Endothelial cell of umbilical vein (primary cell): Measurements from ENCODE around the gene ZNF81. TPM values are rescaled to one million over a fixed set of nuclear protein-coding genes. Genes with fewer than 3 reads are reported as not detected.

ENCODE experiments used
- BruUV-seq: library from RNA; stranded (reverse); fragments of 400-500 nt; replicated peaks from 2 replicates; lab custom pipeline; 2021; lab: Mats Ljungman, UMichigan
- CTCF ChIA-PET: fragments of 300-600, 350-600 bp; sonication (Branson Sonifier 250); formaldehyde crosslinking; loops from one replicate; lab custom pipeline; 2021; ENCODE audit warnings: antibody characterized with exemption, inconsistent platforms; lab: Charles Lee
- POLR2A ChIA-PET: fragments of 300-600, 350-600 bp; sonication (Branson Sonifier 250); formaldehyde crosslinking; loops from one replicate; lab custom pipeline; 2021; ENCODE audit warnings: antibody characterized with exemption, inconsistent platforms; lab: Charles Lee
- DNase-seq: peaks from one replicate; pipeline ENCODE4 v3.0.0-alpha.2; 2011; ENCODE audit warnings: low read depth, low spot score
- FAIRE-seq: peaks from 2 replicates; lab custom pipeline; 2011; peaks lifted over from hg19 to GRCh38; lab: Jason Lieb, UNC
- H2AFZ ChIP-seq: 2 replicates; pipeline ENCODE4 v1.6.0; 2012; ENCODE audit warnings: low read depth, low read length, control low read depth, inconsistent platforms
- H3K27ac ChIP-seq: 2 replicates; pipeline ENCODE4 v1.5.1; 2011; ENCODE audit warnings: low read depth, mild to moderate bottlenecking, control low read depth, low read length, moderate library complexity; ENCODE audit not compliant: insufficient read depth
- H3K27me3 ChIP-seq, 2 experiments: 2 replicates each; pipeline versions ENCODE4 v1.6.0 to v1.6.1; 2011; ENCODE audit warnings: low read length in 2 of 2, mixed read lengths in 1 of 2; ENCODE audit not compliant: control insufficient read depth in 2 of 2, insufficient read depth in 2 of 2
- H3K36me3 ChIP-seq, 2 experiments: 2 replicates in 1 of 2; 3 replicates in 1 of 2; pipeline ENCODE4 v1.5.1; 2011; ENCODE audit warnings: low read length in 2 of 2, mild to moderate bottlenecking in 1 of 2, moderate library complexity in 1 of 2; ENCODE audit not compliant: control insufficient read depth in 2 of 2, insufficient read depth in 2 of 2; ENCODE audit errors: extremely low read depth in 1 of 2
- H3K4me1 ChIP-seq: 3 replicates; pipeline ENCODE4 v1.5.1; 2011; ENCODE audit warnings: mild to moderate bottlenecking, low read length; ENCODE audit not compliant: control insufficient read depth, insufficient read depth; ENCODE audit errors: extremely low read depth
- H3K4me2 ChIP-seq: 2 replicates; pipeline ENCODE4 v1.6.1; 2011; ENCODE audit warnings: low read length, control low read depth, mixed read lengths; ENCODE audit not compliant: insufficient read depth
- H3K4me3 ChIP-seq, 3 experiments: fragments of 200-600 bp in 1 of 3; sonication (generic), shearing (Covaris generic) in 1 of 3; replicated peaks in 1 of 3; 2 replicates each; pipeline ENCODE4 v1.5.1; 2011 to 2016; ENCODE audit warnings: control low read depth in 3 of 3, low read length in 3 of 3, mild to moderate bottlenecking in 2 of 3, inconsistent platforms in 1 of 3, low read depth in 1 of 3, moderate library complexity in 1 of 3; ENCODE audit not compliant: insufficient read depth in 1 of 3
- H3K79me2 ChIP-seq: 2 replicates; pipeline ENCODE4 v1.6.0; 2012; ENCODE audit warnings: low read length, inconsistent platforms; ENCODE audit not compliant: control insufficient read depth, insufficient read depth
- H3K9ac ChIP-seq: replicated peaks from 2 replicates; pipeline ENCODE3; 2011; ENCODE audit warnings: low read length, control low read depth; ENCODE audit not compliant: insufficient read depth; ENCODE audit errors: extremely low read depth
- H3K9me1 ChIP-seq: replicated peaks from 3 replicates; pipeline ENCODE4 v1.6.0; 2011; ENCODE audit warnings: mild to moderate bottlenecking, low read length; ENCODE audit not compliant: control insufficient read depth, insufficient read depth; ENCODE audit errors: extremely low read depth
- H3K9me3 ChIP-seq: replicated peaks from 2 replicates; pipeline ENCODE4 v1.5.1; 2012; ENCODE audit warnings: low read length, inconsistent platforms; ENCODE audit not compliant: control insufficient read depth, insufficient read depth
- H4K20me1 ChIP-seq: replicated peaks from 2 replicates; pipeline ENCODE3; 2011; ENCODE audit warnings: mild to moderate bottlenecking, low read length; ENCODE audit not compliant: control insufficient read depth, insufficient read depth; ENCODE audit errors: extremely low read depth
- EZH2 ChIP-seq: IDR thresholded peaks from 2 replicates; pipeline ENCODE4 v1.6.1; 2012; ENCODE audit warnings: borderline replicate concordance, low read depth, mild to moderate bottlenecking, moderate library complexity, low read length, inconsistent platforms; ENCODE audit not compliant: severe bottlenecking
- FOS ChIP-seq: IDR thresholded peaks from 2 replicates; pipeline ENCODE4 v1.6.1; 2011; ENCODE audit warnings: mild to moderate bottlenecking, low read length, moderate library complexity, borderline replicate concordance; ENCODE audit not compliant: insufficient read depth
- GATA2 ChIP-seq: IDR thresholded peaks from 2 replicates; pipeline ENCODE4 v1.7.0; 2011; ENCODE audit warnings: low read depth, mild to moderate bottlenecking, moderate library complexity, mixed read lengths, low read length; ENCODE audit not compliant: insufficient read length, insufficient read depth
- JUN ChIP-seq: IDR thresholded peaks from 2 replicates; pipeline ENCODE4 v1.6.1; 2011; ENCODE audit warnings: borderline replicate concordance, low read depth; ENCODE audit not compliant: insufficient read length, insufficient read depth
- MYC ChIP-seq: IDR thresholded peaks from one replicate; pipeline ENCODE4 v1.6.1; 2011; ENCODE audit warnings: mild to moderate bottlenecking, low read depth, low read length
- POLR2A ChIP-seq: IDR thresholded peaks from 2 replicates; pipeline ENCODE4 v1.6.1; 2012; ENCODE audit warnings: low read depth, mild to moderate bottlenecking, control low read depth, low read length
- POLR2AphosphoS5 ChIP-seq: IDR thresholded peaks from 2 replicates; pipeline ENCODE4 v1.6.1; 2012; ENCODE audit warnings: low read depth, mild to moderate bottlenecking, control low read depth, low read length, moderate library complexity; ENCODE audit not compliant: insufficient read depth
- dilution Hi-C: fragments of 300-500 bp; cut with MboI; formaldehyde crosslinking; loops from one replicate; pipeline ENCODE4 v1.15.0; 2019; ENCODE audit warnings: low sequenced_read_pairs; ENCODE audit not compliant: extremely low pct_ligation_motif_present
- intact Hi-C: fragments of 100-400 bp; cut with micrococcal nuclease; formaldehyde crosslinking; loops from one replicate; pipeline ENCODE4 v1.10.0; 2022
- polyA plus RNA-seq, 4 experiments: library from polyadenylated mRNA; depleted of rRNA in 3 of 4; stranded (reverse) in 3 of 4; unstranded in 1 of 4; fragments of >200 nt; gene quantifications; 2 replicates each; pipeline versions ENCODE4 v1.2.1 to v1.2.3, GENCODE V29; 2011 to 2012; ENCODE audit warnings: missing spikeins in 1 of 4
- total RNA-seq: library from RNA; stranded (reverse); gene quantifications from 2 replicates; pipeline ENCODE4 v1.2.3, GENCODE V29; 2021
- TF ChIP-seq, protein P1 (sequence below), 2 donors: IDR thresholded peaks; 1 replicate in 1 of 2; 2 replicates in 1 of 2; pipeline ENCODE4 v1.5.1; 2011; ENCODE audit warnings: low read length in 2 of 2, mild to moderate bottlenecking in 2 of 2, moderate library complexity in 2 of 2, control low read depth in 1 of 2, inconsistent platforms in 1 of 2, low read depth in 1 of 2; ENCODE audit not compliant: insufficient read depth in 1 of 2; ENCODE audit errors: extremely low read depth in 1 of 2
- TF ChIP-seq, protein P2 (sequence below): IDR thresholded peaks from 2 replicates; pipeline ENCODE4 v1.6.1; 2011; ENCODE audit not compliant: insufficient read depth, insufficient read length

ZNF81 gene
- total and polyA plus RNA-seq, 2 donors (not counting 3 experiments of a cell fraction or from before 2014, with no cell fraction given): 2.7 to 6.4 TPM

DNA sequence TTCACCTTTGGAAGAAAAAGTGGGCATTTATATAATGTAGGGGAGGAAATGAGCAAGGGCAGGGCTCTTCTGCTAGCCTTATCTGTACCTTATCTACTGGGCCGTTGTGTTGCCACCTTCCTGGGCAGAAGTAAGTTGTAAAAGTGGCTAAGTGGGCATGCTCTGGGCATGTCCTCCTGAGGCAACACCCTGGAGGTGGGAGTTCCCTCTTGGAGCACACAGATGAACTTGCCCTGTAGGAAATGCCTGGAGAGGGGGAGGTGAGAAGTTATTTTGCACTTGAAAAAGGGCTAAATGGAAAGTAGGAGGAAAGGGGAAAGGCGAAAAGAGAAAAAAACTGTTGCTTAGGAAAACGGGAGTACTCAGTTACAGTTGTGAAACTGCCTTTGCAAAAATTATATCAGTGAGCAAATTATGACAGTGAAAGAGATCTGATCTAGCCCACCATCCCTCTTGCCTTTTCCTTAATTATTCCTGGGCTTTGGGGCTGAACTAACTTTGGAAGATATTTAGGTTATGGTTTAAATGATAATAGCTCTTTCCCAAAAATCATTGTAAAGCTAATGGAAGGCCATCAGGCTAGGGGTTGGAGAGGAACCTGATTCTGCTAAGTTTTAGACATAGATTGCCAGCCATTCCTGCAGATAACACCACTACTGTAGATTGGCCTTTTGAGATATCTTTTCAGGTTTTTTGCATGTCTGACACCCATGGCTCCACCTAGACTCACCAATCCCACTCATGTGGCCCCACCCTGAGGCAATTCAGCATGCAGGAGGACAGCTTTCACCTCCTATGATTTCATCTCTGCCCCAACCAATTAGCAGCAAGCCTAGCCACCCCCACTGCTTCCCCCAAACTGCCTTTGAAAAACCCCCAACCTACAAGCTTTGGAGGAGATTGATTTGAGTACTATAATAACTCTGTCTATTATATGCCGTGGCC lies 20.5 kb upstream of the ZNF81 start:
- BruUV-seq: no TSS peak
- dilution Hi-C loops (no loop called here), intact Hi-C loops (no loop called here)
- POLR2A ChIA-PET: no interaction called here
- peak overlapping the region; percentile 24 for H3K4me2 ChIP-seq
- CTCF ChIA-PET: no interaction called here
- H3K9ac ChIP-seq: no peak overlapping the region
- H4K20me1 ChIP-seq: no peaks in the 10 kb centered on the region
- DNase-seq (peak; percentile 58), FAIRE-seq (peak; percentile 87)
- H3K4me1 ChIP-seq: peaks cover 4% of the 10 kb centered on the region
- no peak overlapping the region for H3K4me3 ChIP-seq
- no peaks in the 10 kb centered on the region for H3K79me2 ChIP-seq
- TF ChIP-seq MYC: no peak
- no peak for TF ChIP-seq JUN
- TF ChIP-seq EZH2: no peak
- TF ChIP-seq FOS: no peak
- TF ChIP-seq POLR2A: no peak
- TF ChIP-seq, protein P1, sequence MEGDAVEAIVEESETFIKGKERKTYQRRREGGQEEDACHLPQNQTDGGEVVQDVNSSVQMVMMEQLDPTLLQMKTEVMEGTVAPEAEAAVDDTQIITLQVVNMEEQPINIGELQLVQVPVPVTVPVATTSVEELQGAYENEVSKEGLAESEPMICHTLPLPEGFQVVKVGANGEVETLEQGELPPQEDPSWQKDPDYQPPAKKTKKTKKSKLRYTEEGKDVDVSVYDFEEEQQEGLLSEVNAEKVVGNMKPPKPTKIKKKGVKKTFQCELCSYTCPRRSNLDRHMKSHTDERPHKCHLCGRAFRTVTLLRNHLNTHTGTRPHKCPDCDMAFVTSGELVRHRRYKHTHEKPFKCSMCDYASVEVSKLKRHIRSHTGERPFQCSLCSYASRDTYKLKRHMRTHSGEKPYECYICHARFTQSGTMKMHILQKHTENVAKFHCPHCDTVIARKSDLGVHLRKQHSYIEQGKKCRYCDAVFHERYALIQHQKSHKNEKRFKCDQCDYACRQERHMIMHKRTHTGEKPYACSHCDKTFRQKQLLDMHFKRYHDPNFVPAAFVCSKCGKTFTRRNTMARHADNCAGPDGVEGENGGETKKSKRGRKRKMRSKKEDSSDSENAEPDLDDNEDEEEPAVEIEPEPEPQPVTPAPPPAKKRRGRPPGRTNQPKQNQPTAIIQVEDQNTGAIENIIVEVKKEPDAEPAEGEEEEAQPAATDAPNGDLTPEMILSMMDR (IDR thresholded peaks at IDR 0.05; ENCODE audit: extremely low read depth in 1 of 2, insufficient read depth in 1 of 2, low read depth in 1 of 2, low read length in 2 of 2): no peak
- TF ChIP-seq GATA2: no peak
- TF ChIP-seq POLR2AphosphoS5: no peak
- TF ChIP-seq, protein P2, sequence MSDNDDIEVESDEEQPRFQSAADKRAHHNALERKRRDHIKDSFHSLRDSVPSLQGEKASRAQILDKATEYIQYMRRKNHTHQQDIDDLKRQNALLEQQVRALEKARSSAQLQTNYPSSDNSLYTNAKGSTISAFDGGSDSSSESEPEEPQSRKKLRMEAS: no peak
- no peaks in the 10 kb centered on the region for H3K9me1 ChIP-seq
- H2AFZ ChIP-seq: peak overlapping the region; percentile 48
- H3K9me3 ChIP-seq: no peaks in the 10 kb centered on the region
- no peak overlapping the region for H3K27ac ChIP-seq
- H3K27me3 ChIP-seq: no peaks in the 10 kb centered on the region
- no peaks in the 10 kb centered on the region for H3K36me3 ChIP-seq
